HEK293 (cell line): Measurements from ENCODE around the gene CDYL2.
A peak's percentile ranks its signal among the peaks of the same experiment; 100 is the strongest.

ENCODE experiments used
- CTCF ChIA-PET: fragments of 350-600 bp; formaldehyde crosslinking; extraction: SDS; loops from one replicate; lab custom pipeline; 2021; ENCODE audit warnings: antibody characterized with exemption; lab: Yijun Ruan, JAX
- POLR2A ChIA-PET: fragments of 300-600 bp; formaldehyde crosslinking; extraction: SDS; loops from one replicate; lab custom pipeline; 2020; ENCODE audit warnings: antibody characterized with exemption, inconsistent platforms; lab: Yijun Ruan, JAX
- H3K27ac ChIP-seq: fragments of 200-500 bp; sonication (Bioruptor generic); 2 replicates; pipeline ENCODE4 v1.5.1; 2014; ENCODE audit warnings: low read depth, low read length, control low read depth, inconsistent platforms; ENCODE audit errors: extremely low read depth
- H3K36me3 ChIP-seq, 2 experiments: fragments of 200-500 bp in 1 of 2; sonication (Bioruptor generic) in 1 of 2; 1 replicate in 1 of 2; 2 replicates in 1 of 2; pipeline ENCODE4 v1.5.1; 2014 to 2017; ENCODE audit warnings: inconsistent platforms in 2 of 2, low read length in 2 of 2; ENCODE audit not compliant: control insufficient read depth in 2 of 2, insufficient read depth in 1 of 2
- H3K4me1 ChIP-seq: fragments of 200-500 bp; sonication (Bioruptor generic); 2 replicates; pipeline ENCODE4 v1.5.1; 2014; ENCODE audit warnings: mild to moderate bottlenecking, low read length, inconsistent platforms; ENCODE audit not compliant: control insufficient read depth, insufficient read depth
- H3K4me3 ChIP-seq: 2 replicates; pipeline ENCODE4 v1.5.1; 2011; ENCODE audit warnings: low read depth, mild to moderate bottlenecking, control low read depth, low read length, moderate library complexity
- H3K9me3 ChIP-seq: fragments of 200-500 bp; sonication (Bioruptor generic); 2 replicates; pipeline ENCODE4 v1.5.1; 2014; ENCODE audit warnings: low read depth, low read length, inconsistent platforms; ENCODE audit not compliant: control insufficient read depth, insufficient read depth
- BCL11B ChIP-seq: fragments of 450-650 bp; formaldehyde crosslinking; IDR thresholded peaks from 2 replicates; pipeline ENCODE4 v1.5.1; 2016; ENCODE audit warnings: low read depth, missing biosample characterization, missing genetic modification characterization
- GFI1B ChIP-seq: fragments of 450-650 bp; formaldehyde crosslinking; IDR thresholded peaks from 2 replicates; pipeline ENCODE4 v1.5.1; 2016; ENCODE audit warnings: missing biosample characterization, missing genetic modification characterization
- KLF1 ChIP-seq: fragments of 450-650 bp; formaldehyde crosslinking; IDR thresholded peaks from 2 replicates; pipeline ENCODE4 v1.5.1; 2016; ENCODE audit warnings: missing biosample characterization, missing genetic modification characterization
- MEIS1 ChIP-seq: sonication (generic); formaldehyde crosslinking; IDR thresholded peaks from 2 replicates; pipeline ENCODE4 v1.8.1; 2022; ENCODE audit warnings: missing genetic modification reagents, mild to moderate bottlenecking, borderline replicate concordance
- PRDM1 ChIP-seq: fragments of 450-650 bp; formaldehyde crosslinking; IDR thresholded peaks from 2 replicates; pipeline ENCODE4; 2016; ENCODE audit warnings: missing biosample characterization, missing genetic modification characterization
- YY1 ChIP-seq: fragments of 450-650 bp; formaldehyde crosslinking; IDR thresholded peaks from 2 replicates; pipeline ENCODE4 v1.5.1; 2018; ENCODE audit warnings: missing biosample characterization, missing genetic modification characterization
- ZBTB17 ChIP-seq: fragments of 450-650 bp; formaldehyde crosslinking; IDR thresholded peaks from 2 replicates; pipeline ENCODE4 v1.5.1; 2016; ENCODE audit warnings: missing biosample characterization, missing genetic modification characterization
- ZBTB20 ChIP-seq: fragments of 450-650 bp; formaldehyde crosslinking; IDR thresholded peaks from 2 replicates; pipeline ENCODE4 v1.5.1; 2016; ENCODE audit warnings: missing biosample characterization, missing genetic modification characterization
- ZEB2 ChIP-seq: fragments of 450-650 bp; formaldehyde crosslinking; IDR thresholded peaks from 2 replicates; pipeline ENCODE4 v1.5.1; 2016; ENCODE audit warnings: missing biosample characterization, missing genetic modification characterization
- ZNF169 ChIP-seq: fragments of 450-650 bp; formaldehyde crosslinking; IDR thresholded peaks from 2 replicates; pipeline ENCODE4 v1.5.1; 2016; ENCODE audit warnings: missing biosample characterization, missing genetic modification characterization
- ZNF248 ChIP-seq: fragments of 450-650 bp; formaldehyde crosslinking; IDR thresholded peaks from 2 replicates; pipeline ENCODE4 v1.5.1; 2017; ENCODE audit warnings: missing biosample characterization, missing genetic modification characterization
- ZNF324 ChIP-seq: fragments of 450-650 bp; formaldehyde crosslinking; IDR thresholded peaks from 2 replicates; pipeline ENCODE4 v1.5.1; 2016; ENCODE audit warnings: missing biosample characterization, missing genetic modification characterization
- ZNF473 ChIP-seq: fragments of 450-650 bp; formaldehyde crosslinking; IDR thresholded peaks from 2 replicates; pipeline ENCODE4 v1.5.1; 2017; ENCODE audit warnings: missing biosample characterization, missing genetic modification characterization
- ZNF510 ChIP-seq: fragments of 450-650 bp; formaldehyde crosslinking; IDR thresholded peaks from 2 replicates; pipeline ENCODE4 v1.5.1; 2018; ENCODE audit warnings: mild to moderate bottlenecking, missing genetic modification characterization, missing biosample characterization; ENCODE audit not compliant: insufficient replicate concordance
- ZNF544 ChIP-seq: fragments of 450-650 bp; formaldehyde crosslinking; IDR thresholded peaks from 2 replicates; pipeline ENCODE4 v1.5.0; 2017; ENCODE audit warnings: missing biosample characterization, missing genetic modification characterization
- ZNF548 ChIP-seq: fragments of 450-650 bp; formaldehyde crosslinking; IDR thresholded peaks from 2 replicates; pipeline ENCODE4 v1.5.1; 2016; ENCODE audit warnings: missing biosample characterization, missing genetic modification characterization
- ZNF596 ChIP-seq: fragments of 450-650 bp; IDR thresholded peaks from 2 replicates; pipeline ENCODE4 v1.5.0; 2018; ENCODE audit warnings: missing biosample characterization, mild to moderate bottlenecking, missing genetic modification characterization, moderate library complexity
- ZNF623 ChIP-seq: fragments of 450-650 bp; formaldehyde crosslinking; IDR thresholded peaks from 2 replicates; pipeline ENCODE4 v1.5.1; 2016; ENCODE audit warnings: missing biosample characterization, missing genetic modification characterization
- ZNF768 ChIP-seq: fragments of 450-650 bp; formaldehyde crosslinking; IDR thresholded peaks from 2 replicates; pipeline ENCODE4 v1.5.1; 2018; ENCODE audit warnings: missing biosample characterization, mild to moderate bottlenecking, missing genetic modification characterization
- TF ChIP-seq, protein P1 (sequence below): fragments of 450-650 bp; formaldehyde crosslinking; IDR thresholded peaks from 2 replicates; pipeline ENCODE4 v1.5.1; 2016; ENCODE audit warnings: missing biosample characterization, missing genetic modification characterization
- TF ChIP-seq, protein P2 (sequence below): fragments of 450-650 bp; formaldehyde crosslinking; IDR thresholded peaks from 2 replicates; pipeline ENCODE4 v1.5.1; 2017; ENCODE audit warnings: missing biosample characterization, missing genetic modification characterization
- TF ChIP-seq, protein P3 (sequence below): fragments of 450-650 bp; formaldehyde crosslinking; IDR thresholded peaks from 2 replicates; pipeline ENCODE4 v1.5.1; 2017; ENCODE audit warnings: missing biosample characterization, missing genetic modification characterization
- TF ChIP-seq, protein P4 (sequence below): fragments of 450-650 bp; formaldehyde crosslinking; IDR thresholded peaks from 2 replicates; pipeline ENCODE4 v1.5.1; 2016; ENCODE audit warnings: missing biosample characterization, missing genetic modification characterization

The CDYL2 gene

DNA sequence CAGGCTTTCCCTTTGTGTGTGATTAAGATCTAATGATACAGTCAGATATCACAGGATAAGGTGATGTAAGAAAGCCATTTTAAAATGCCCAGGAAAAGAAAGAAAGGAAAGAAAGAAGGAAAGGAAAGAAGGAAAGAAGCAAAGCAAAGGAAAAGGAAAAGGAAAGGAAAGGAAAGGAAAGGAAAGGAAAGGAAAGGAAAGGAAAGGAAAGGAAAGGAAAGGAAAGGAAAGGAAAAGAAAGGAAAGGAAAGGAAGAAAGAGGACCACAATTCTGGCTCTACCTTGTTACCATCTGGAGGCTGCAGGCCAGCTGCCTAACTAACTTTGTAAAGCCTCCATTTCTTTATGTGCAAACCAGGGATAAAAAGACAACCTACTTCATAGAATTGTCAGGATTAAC is 132.0 kb downstream of the CDYL2 start:
- H3K9me3 ChIP-seq, result no peaks in the 10 kb centered on the region
- TF ChIP-seq ZNF768 (tag by site-specific recombination) (no peak), ZNF169 (tag by site-specific recombination) (no peak), PRDM1 (tag by site-specific recombination) (peak; percentile 99), ZEB2 (tag by site-specific recombination) (no peak), KLF1 (tag by site-specific recombination) (no peak)
- TF ChIP-seq, protein P1, sequence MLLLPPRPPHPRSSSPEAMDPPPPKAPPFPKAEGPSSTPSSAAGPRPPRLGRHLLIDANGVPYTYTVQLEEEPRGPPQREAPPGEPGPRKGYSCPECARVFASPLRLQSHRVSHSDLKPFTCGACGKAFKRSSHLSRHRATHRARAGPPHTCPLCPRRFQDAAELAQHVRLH (tag by site-specific recombination), result no peak
- no peak overlapping the region for H3K4me3 ChIP-seq
- H3K27ac ChIP-seq, result no peak overlapping the region
- H3K4me1 ChIP-seq, result no peaks in the 10 kb centered on the region
- H3K36me3 ChIP-seq, result no peaks in the 10 kb centered on the region
- ChIA-PET CTCF (no interaction called here), POLR2A (no interaction called here)

DNA sequence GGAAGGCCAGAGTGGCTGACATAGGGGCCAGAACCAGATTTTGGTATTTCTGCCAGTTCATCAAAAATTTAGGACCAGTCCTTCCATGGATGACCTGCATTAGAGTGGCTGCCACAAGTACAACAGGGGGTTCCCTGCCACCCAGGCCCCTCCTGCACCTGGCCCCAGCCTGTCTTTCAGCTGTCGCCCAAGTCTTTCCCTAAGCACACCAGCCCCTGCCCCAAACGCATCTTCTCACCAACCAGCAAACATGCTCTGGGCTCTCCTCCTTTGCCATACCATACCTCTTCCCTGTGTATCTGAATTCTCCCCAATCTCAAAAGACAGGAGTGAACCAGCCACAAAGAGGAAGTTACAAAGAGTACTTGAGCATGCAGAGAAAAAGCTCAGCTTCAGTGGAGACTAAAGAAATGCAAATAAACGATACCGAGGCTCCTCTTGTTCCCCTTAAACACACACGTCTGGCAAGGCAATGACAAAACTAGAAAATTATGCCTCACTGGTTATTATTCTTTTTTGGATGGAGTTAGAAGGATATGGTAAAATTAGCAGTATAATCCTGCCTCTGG is 133.0 kb downstream of the CDYL2 start:
- Histone ChIP-seq H3K27ac (no peak overlapping the region), H3K9me3 (no peaks in the 10 kb centered on the region), H3K4me1 (no peaks in the 10 kb centered on the region), H3K4me3 (no peak overlapping the region), H3K36me3 (no peaks in the 10 kb centered on the region)
- POLR2A ChIA-PET, result no interaction called here
- no peak for TF ChIP-seq ZNF473 (tag by site-specific recombination)
- TF ChIP-seq, protein P2, sequence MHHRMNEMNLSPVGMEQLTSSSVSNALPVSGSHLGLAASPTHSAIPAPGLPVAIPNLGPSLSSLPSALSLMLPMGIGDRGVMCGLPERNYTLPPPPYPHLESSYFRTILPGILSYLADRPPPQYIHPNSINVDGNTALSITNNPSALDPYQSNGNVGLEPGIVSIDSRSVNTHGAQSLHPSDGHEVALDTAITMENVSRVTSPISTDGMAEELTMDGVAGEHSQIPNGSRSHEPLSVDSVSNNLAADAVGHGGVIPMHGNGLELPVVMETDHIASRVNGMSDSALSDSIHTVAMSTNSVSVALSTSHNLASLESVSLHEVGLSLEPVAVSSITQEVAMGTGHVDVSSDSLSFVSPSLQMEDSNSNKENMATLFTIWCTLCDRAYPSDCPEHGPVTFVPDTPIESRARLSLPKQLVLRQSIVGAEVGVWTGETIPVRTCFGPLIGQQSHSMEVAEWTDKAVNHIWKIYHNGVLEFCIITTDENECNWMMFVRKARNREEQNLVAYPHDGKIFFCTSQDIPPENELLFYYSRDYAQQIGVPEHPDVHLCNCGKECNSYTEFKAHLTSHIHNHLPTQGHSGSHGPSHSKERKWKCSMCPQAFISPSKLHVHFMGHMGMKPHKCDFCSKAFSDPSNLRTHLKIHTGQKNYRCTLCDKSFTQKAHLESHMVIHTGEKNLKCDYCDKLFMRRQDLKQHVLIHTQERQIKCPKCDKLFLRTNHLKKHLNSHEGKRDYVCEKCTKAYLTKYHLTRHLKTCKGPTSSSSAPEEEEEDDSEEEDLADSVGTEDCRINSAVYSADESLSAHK (tag by site-specific recombination), result no peak
- no peak for TF ChIP-seq YY1 (tag by site-specific recombination)
- TF ChIP-seq, all 188 proteins: peak for 0
- CTCF ChIA-PET, result interaction anchor here (0.7 kb wide), 1 partner anchor 144 kb away, joined by 3 read pairs; no protein-coding TSS in a partner anchor

DNA sequence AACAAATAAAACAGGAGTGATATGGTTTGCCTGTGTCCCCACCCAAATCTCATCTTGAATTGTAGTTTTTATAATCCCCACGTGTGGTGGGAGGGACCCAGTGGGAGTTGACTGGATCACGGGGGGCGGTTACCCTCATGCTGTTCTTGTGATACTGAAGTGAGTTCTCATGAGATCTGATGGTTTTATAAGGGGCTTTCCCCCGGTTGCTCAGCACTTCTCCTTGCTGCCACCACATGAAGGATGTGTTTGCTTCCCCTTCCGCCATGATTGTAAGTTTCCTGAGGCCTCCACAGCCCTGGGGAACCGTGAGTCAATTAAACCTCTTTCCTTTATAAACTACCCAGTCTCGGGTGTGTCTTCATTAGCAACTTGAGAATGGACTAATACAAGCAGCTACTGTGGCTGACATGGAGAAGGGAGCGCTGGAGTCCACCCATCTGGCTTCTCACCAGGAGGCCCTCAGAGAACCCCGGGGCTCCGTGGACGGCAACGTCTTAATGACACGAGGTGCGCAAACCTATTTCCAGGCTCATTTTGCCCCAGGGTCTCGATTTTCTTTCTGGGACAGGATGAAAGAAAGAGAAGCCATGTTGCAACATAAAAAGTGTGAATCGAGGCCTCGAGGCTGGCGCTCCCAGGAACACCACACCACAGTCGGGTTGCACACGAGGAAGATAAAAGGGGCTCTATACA is 134.1 kb downstream of the CDYL2 start:
- TF ChIP-seq ZNF596, result no peak
- ChIA-PET CTCF (no interaction called here), POLR2A (no interaction called here)
- Histone ChIP-seq H3K27ac (no peak overlapping the region), H3K9me3 (no peaks in the 10 kb centered on the region), H3K4me3 (no peak overlapping the region), H3K36me3 (no peaks in the 10 kb centered on the region), H3K4me1 (no peaks in the 10 kb centered on the region)

DNA sequence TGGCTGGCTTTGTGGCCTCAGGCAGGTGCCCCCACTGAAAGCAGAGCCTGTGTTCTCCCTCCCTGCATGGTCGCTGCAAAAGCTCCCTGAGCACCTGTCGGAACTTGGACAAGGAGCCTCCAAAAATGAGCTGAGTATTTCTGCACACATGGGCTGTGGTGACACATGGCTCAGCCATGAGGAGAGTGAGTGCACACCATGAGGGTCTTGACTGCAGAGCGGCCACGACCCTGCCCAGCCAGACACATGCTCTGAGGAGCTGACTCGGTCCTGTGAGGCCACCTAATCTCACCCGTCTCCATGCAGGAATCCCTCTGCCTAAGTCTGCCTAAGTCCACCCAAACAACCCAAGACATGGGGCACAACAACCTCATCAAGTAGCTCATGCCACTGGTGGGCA is 134.7 kb downstream of the CDYL2 start:
- ChIA-PET CTCF (no interaction called here), POLR2A (no interaction called here)
- Histone ChIP-seq H3K27ac (no peak overlapping the region), H3K36me3 (no peaks in the 10 kb centered on the region), H3K9me3 (no peaks in the 10 kb centered on the region), H3K4me1 (no peaks in the 10 kb centered on the region), H3K4me3 (no peak overlapping the region)
- TF ChIP-seq ZNF623 (tag by site-specific recombination) (no peak), ZNF544 (tag by site-specific recombination) (no peak), GFI1B (tag by site-specific recombination) (no peak), ZNF248 (tag by site-specific recombination) (no peak), ZBTB17 (tag by site-specific recombination) (no peak), ZNF324 (tag by site-specific recombination) (no peak), MEIS1 (CRISPR knock-in tag) (no peak), ZNF510 (tag by site-specific recombination) (no peak), BCL11B (no peak), ZNF596 (no peak), ZBTB20 (tag by site-specific recombination) (no peak), ZNF548 (tag by site-specific recombination) (no peak)
- TF ChIP-seq, protein P3, sequence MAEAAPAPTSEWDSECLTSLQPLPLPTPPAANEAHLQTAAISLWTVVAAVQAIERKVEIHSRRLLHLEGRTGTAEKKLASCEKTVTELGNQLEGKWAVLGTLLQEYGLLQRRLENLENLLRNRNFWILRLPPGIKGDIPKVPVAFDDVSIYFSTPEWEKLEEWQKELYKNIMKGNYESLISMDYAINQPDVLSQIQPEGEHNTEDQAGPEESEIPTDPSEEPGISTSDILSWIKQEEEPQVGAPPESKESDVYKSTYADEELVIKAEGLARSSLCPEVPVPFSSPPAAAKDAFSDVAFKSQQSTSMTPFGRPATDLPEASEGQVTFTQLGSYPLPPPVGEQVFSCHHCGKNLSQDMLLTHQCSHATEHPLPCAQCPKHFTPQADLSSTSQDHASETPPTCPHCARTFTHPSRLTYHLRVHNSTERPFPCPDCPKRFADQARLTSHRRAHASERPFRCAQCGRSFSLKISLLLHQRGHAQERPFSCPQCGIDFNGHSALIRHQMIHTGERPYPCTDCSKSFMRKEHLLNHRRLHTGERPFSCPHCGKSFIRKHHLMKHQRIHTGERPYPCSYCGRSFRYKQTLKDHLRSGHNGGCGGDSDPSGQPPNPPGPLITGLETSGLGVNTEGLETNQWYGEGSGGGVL, result no peak
- TF ChIP-seq, protein P4, sequence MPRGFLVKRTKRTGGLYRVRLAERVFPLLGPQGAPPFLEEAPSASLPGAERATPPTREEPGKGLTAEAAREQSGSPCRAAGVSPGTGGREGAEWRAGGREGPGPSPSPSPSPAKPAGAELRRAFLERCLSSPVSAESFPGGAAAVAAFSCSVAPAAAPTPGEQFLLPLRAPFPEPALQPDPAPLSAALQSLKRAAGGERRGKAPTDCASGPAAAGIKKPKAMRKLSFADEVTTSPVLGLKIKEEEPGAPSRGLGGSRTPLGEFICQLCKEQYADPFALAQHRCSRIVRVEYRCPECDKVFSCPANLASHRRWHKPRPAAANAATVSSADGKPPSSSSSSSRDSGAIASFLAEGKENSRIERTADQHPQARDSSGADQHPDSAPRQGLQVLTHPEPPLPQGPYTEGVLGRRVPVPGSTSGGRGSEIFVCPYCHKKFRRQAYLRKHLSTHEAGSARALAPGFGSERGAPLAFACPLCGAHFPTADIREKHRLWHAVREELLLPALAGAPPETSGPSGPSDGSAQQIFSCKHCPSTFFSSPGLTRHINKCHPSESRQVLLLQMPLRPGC, result no peak
